ENCODE data around the gene PDGFB.

The PDGFB gene

GRCh38 chr22:39269095-39269790, 24.5 kb upstream of the PDGFB start:
- H3K27ac ChIP-seq, result no peak overlapping the region
- H3K27me3 ChIP-seq (ENCODE audit: insufficient read depth, low read depth), result peaks cover 24% of the 10 kb centered on the region; the same call in 1 of the 2 replicates
- no peak for TF ChIP-seq CTCF (conservative IDR thresholded peaks at IDR 0.05; ENCODE audit: low read depth, low read length)
- H2AFZ ChIP-seq (ENCODE audit: low read depth), result no peak overlapping the region
- no peaks in the 10 kb centered on the region for H3K79me2 ChIP-seq (ENCODE audit: insufficient read depth, low read depth)
- no peak overlapping the region for H3K4me3 ChIP-seq (IDR thresholded peaks at IDR 0.05; ENCODE audit: insufficient read depth, low read depth, low read length)
- H3K4me1 ChIP-seq (ENCODE audit: low read depth, poor library complexity, severe bottlenecking), result no peaks in the 10 kb centered on the region
- no peaks in the 10 kb centered on the region for H4K20me1 ChIP-seq (ENCODE audit: insufficient read depth)
- H3K36me3 ChIP-seq (ENCODE audit: insufficient read depth), result no peaks in the 10 kb centered on the region
- no peak overlapping the region for H3K9ac ChIP-seq
- H3K4me2 ChIP-seq, result no peak overlapping the region

DNA sequence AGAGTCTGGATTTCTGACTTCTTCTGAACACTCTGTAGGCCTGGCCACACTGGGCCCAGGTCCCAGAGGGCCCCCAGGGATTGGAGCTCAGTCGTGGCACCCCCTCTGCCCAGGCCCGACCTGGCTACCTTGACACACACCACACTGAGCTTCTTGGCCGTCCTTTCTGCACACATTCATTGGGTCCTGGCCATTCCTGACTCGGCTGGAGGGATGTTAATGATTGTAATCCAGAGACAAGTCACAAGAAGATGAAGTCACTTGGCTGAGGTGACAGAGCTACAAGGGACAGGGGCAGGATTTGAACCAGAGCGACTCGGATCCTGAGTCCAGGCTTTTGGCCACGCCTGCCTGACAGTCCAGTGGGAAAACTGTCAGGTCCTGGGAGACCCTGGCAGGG, 23.9 kb upstream of the PDGFB start:
- H3K4me3 ChIP-seq (IDR thresholded peaks at IDR 0.05; ENCODE audit: insufficient read depth, low read depth, low read length), result no peak overlapping the region
- no peaks in the 10 kb centered on the region for H3K79me2 ChIP-seq (ENCODE audit: insufficient read depth, low read depth)
- H3K4me1 ChIP-seq (ENCODE audit: low read depth, poor library complexity, severe bottlenecking), result no peaks in the 10 kb centered on the region
- H3K9ac ChIP-seq, result no peak overlapping the region
- H3K4me2 ChIP-seq, result no peak overlapping the region
- TF ChIP-seq CTCF (conservative IDR thresholded peaks at IDR 0.05; ENCODE audit: low read depth, low read length), result no peak
- no peak overlapping the region for H3K27ac ChIP-seq
- peaks cover 26% of the 10 kb centered on the region; the same call in 1 of the 2 replicates for H3K27me3 ChIP-seq (ENCODE audit: insufficient read depth, low read depth)
- no peaks in the 10 kb centered on the region for H3K36me3 ChIP-seq (ENCODE audit: insufficient read depth)
- H4K20me1 ChIP-seq (ENCODE audit: insufficient read depth), result no peaks in the 10 kb centered on the region
- H2AFZ ChIP-seq (ENCODE audit: low read depth), result no peak overlapping the region

DNA sequence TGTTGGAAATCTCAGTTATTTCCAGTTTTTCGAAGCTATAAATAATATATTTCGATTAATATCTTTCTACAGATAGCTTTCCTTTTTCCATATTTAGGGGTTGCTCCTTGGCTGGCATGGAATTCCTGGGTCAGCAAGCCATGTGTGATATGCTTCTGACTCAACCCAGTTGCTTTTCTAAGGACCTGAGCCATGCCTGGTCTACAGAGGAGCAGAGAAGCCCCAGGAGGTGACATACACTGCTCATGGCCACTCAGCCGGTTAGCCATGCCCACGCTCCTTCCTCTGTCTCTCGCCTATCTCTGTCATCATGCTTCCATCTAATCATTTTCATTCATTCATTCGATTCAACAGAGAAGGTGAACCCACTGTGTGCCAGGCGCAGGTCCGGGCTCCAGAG, 23.2 kb upstream of the PDGFB start:
- H3K27ac ChIP-seq, result no peak overlapping the region
- H3K9ac ChIP-seq, result no peak overlapping the region
- no peaks in the 10 kb centered on the region for H3K36me3 ChIP-seq (ENCODE audit: insufficient read depth)
- no peak for TF ChIP-seq CTCF (conservative IDR thresholded peaks at IDR 0.05; ENCODE audit: low read depth, low read length)
- H4K20me1 ChIP-seq (ENCODE audit: insufficient read depth), result no peaks in the 10 kb centered on the region
- no peaks in the 10 kb centered on the region for H3K4me1 ChIP-seq (ENCODE audit: low read depth, poor library complexity, severe bottlenecking)
- no peak overlapping the region for H2AFZ ChIP-seq (ENCODE audit: low read depth)
- no peak overlapping the region for H3K4me2 ChIP-seq
- peaks cover 27% of the 10 kb centered on the region; the same call in 1 of the 2 replicates for H3K27me3 ChIP-seq (ENCODE audit: insufficient read depth, low read depth)
- no peak overlapping the region for H3K4me3 ChIP-seq (IDR thresholded peaks at IDR 0.05; ENCODE audit: insufficient read depth, low read depth, low read length)
- no peaks in the 10 kb centered on the region for H3K79me2 ChIP-seq (ENCODE audit: insufficient read depth, low read depth)

GRCh38 chr22:39266398-39267030, 21.7 kb upstream of the PDGFB start:
- Histone ChIP-seq H3K4me1 (ENCODE audit: low read depth, poor library complexity, severe bottlenecking) (no peaks in the 10 kb centered on the region), H3K27ac (no peak overlapping the region)

More at GRCh38 chr22:39266398-39267030, 21.7 kb upstream of the PDGFB start:
- Histone ChIP-seq H3K27me3 (ENCODE audit: insufficient read depth, low read depth) (peaks cover 39% of the 10 kb centered on the region), H3K4me2 (no peak overlapping the region), H3K36me3 (ENCODE audit: insufficient read depth) (no peaks in the 10 kb centered on the region), H3K79me2 (ENCODE audit: insufficient read depth, low read depth) (no peaks in the 10 kb centered on the region), H2AFZ (ENCODE audit: low read depth) (no peak overlapping the region), H4K20me1 (ENCODE audit: insufficient read depth) (no peaks in the 10 kb centered on the region), H3K9ac (no peak overlapping the region), H3K4me3 (IDR thresholded peaks at IDR 0.05; ENCODE audit: insufficient read depth, low read depth, low read length) (no peak overlapping the region)
- no peak for TF ChIP-seq CTCF (conservative IDR thresholded peaks at IDR 0.05; ENCODE audit: low read depth, low read length)
